GM23338 (cell line): Measurements from ENCODE around the gene CCS. TPM values are rescaled to one million over a fixed set of nuclear protein-coding genes. Genes with fewer than 3 reads are reported as not detected.

Experiments
- ATAC-seq: fragments of 200-7000 bp; cut with Tn5 transposase; 3 replicates; pipeline ENCODE4 v1.9.1; 2020
- DNase-seq: peaks from one replicate; pipeline ENCODE4 v3.0.0-alpha.2; 2015; ENCODE audit warnings: low spot score
- H2AFZ ChIP-seq: fragments of 200-600 bp; sonication (generic); 2 replicates; pipeline ENCODE4 v1.8.0; 2016; ENCODE audit warnings: antibody characterized with exemption, mild to moderate bottlenecking, moderate library complexity
- H3F3A ChIP-seq: fragments of 200-600 bp; sonication (generic); replicated peaks from 2 replicates; pipeline ENCODE4 v1.8.0; 2017; ENCODE audit warnings: antibody characterized with exemption, mixed run types, low read depth
- H3K27ac ChIP-seq: fragments of 200-600 bp; sonication (generic); 2 replicates; pipeline ENCODE4 v1.6.1; 2016; ENCODE audit warnings: low read depth
- H3K27me3 ChIP-seq: fragments of 200-600 bp; sonication (generic); 2 replicates; pipeline ENCODE4 v1.8.0; 2016; ENCODE audit warnings: mild to moderate bottlenecking, mixed run types, moderate library complexity; ENCODE audit not compliant: insufficient read depth
- H3K36me3 ChIP-seq: fragments of 200-600 bp; sonication (generic); 2 replicates; pipeline ENCODE4 v1.8.0; 2016; ENCODE audit warnings: mild to moderate bottlenecking; ENCODE audit not compliant: insufficient read depth
- H3K4me1 ChIP-seq: fragments of 200-600 bp; sonication (generic); 2 replicates; pipeline ENCODE4 v1.8.0; 2016; ENCODE audit warnings: mild to moderate bottlenecking, moderate library complexity; ENCODE audit not compliant: insufficient read depth
- H3K4me2 ChIP-seq: fragments of 200-600 bp; sonication (generic); 2 replicates; pipeline ENCODE4 v1.7.1; 2017; ENCODE audit warnings: mixed run types
- H3K4me3 ChIP-seq: fragments of 200-600 bp; sonication (generic); 2 replicates; pipeline ENCODE4 v1.6.1; 2016; ENCODE audit warnings: mixed run types
- H3K79me2 ChIP-seq: fragments of 200-600 bp; sonication (generic); replicated peaks from 2 replicates; pipeline ENCODE4 v1.8.0; 2017; ENCODE audit warnings: mild to moderate bottlenecking; ENCODE audit not compliant: insufficient read depth
- H3K9me2 ChIP-seq: fragments of 200-600 bp; sonication (generic); 2 replicates; pipeline ENCODE4 v1.8.0; 2017; ENCODE audit not compliant: insufficient read depth
- H4K20me1 ChIP-seq: fragments of 200-600 bp; sonication (generic); replicated peaks from 2 replicates; pipeline ENCODE4 v1.8.0; 2017; ENCODE audit warnings: mild to moderate bottlenecking; ENCODE audit not compliant: insufficient read depth
- H3K27ac Mint-ChIP-seq: 2 replicates; pipeline ENCODE4 v1.8.0; 2020; ENCODE audit warnings: inconsistent platforms, mild to moderate bottlenecking, moderate library complexity, mixed read lengths
- H3K27me3 Mint-ChIP-seq: 3 replicates; pipeline ENCODE4 v1.8.0; 2022; ENCODE audit warnings: low read depth, mild to moderate bottlenecking, moderate library complexity, mixed read lengths, inconsistent platforms; ENCODE audit not compliant: insufficient read depth, poor library complexity
- H3K36me3 Mint-ChIP-seq: 3 replicates; pipeline ENCODE4 v1.8.0; 2021; ENCODE audit warnings: low read depth, mild to moderate bottlenecking, inconsistent platforms, moderate library complexity, mixed read lengths
- H3K4me1 Mint-ChIP-seq: 3 replicates; pipeline ENCODE4 v1.8.0; 2020; ENCODE audit warnings: mild to moderate bottlenecking, inconsistent platforms, mixed read lengths
- H3K4me3 Mint-ChIP-seq: 3 replicates; pipeline ENCODE4 v1.8.0; 2021; ENCODE audit warnings: moderate library complexity, mild to moderate bottlenecking, inconsistent platforms, mixed read lengths
- H3K9me3 Mint-ChIP-seq: 3 replicates; pipeline ENCODE4 v1.8.0; 2020; ENCODE audit warnings: moderate library complexity, mild to moderate bottlenecking, inconsistent platforms, mixed read lengths
- EZH2phosphoT487 ChIP-seq: fragments of 200-600 bp; sonication (generic); IDR thresholded peaks from one replicate; pipeline ENCODE4 v1.8.1; 2018; ENCODE audit warnings: antibody characterized with exemption; ENCODE audit not compliant: unreplicated experiment
- JUNB ChIP-seq: IDR thresholded peaks from one replicate; pipeline ENCODE4 v1.6.1; 2016; ENCODE audit warnings: antibody characterized with exemption; ENCODE audit not compliant: unreplicated experiment
- NANOG ChIP-seq: IDR thresholded peaks from 2 replicates; pipeline ENCODE4 v1.6.1; 2016; ENCODE audit warnings: antibody characterized with exemption, borderline replicate concordance
- POLR2AphosphoS5 ChIP-seq: IDR thresholded peaks from 2 replicates; pipeline ENCODE4 v1.6.1; 2016; ENCODE audit warnings: antibody characterized with exemption, low read depth
- ZNF114 ChIP-seq: fragments of 250-450 bp; sonication (Bioruptor Pico); IDR thresholded peaks from 2 replicates; pipeline ENCODE4 v1.5.0; 2020; ENCODE audit warnings: mild to moderate bottlenecking, moderate library complexity
- ZNF331 ChIP-seq: fragments of 250-450 bp; sonication (Bioruptor Pico); IDR thresholded peaks from 2 replicates; pipeline ENCODE4 v1.5.0; 2020; ENCODE audit warnings: low read depth, mild to moderate bottlenecking, moderate library complexity
- ZNF462 ChIP-seq: fragments of 250-450 bp; sonication (Bioruptor Pico); IDR thresholded peaks from 2 replicates; pipeline ENCODE4 v1.5.0; 2020; ENCODE audit warnings: mild to moderate bottlenecking, moderate library complexity
- polyA plus RNA-seq: library from polyadenylated mRNA; unstranded; fragments of >200 nt; fragmentation: Nextera tagmentation; extraction: Ambion mirVana; gene quantifications from 2 replicates; pipeline ENCODE4 v1.2.1, GENCODE V29; 2016
- total RNA-seq: library from RNA; depleted of rRNA; stranded (reverse); fragments of >200 nt; shearing (Covaris generic); gene quantifications from 2 replicates; pipeline ENCODE4 v1.2.3, GENCODE V29; 2014
- TF ChIP-seq, protein P1 (sequence below): IDR thresholded peaks from one replicate; pipeline ENCODE4 v1.6.1; 2018; ENCODE audit warnings: antibody characterized with exemption; ENCODE audit not compliant: unreplicated experiment
- TF ChIP-seq, protein P2 (sequence below): IDR thresholded peaks from 2 replicates; pipeline ENCODE4 v1.6.1; 2016; ENCODE audit warnings: antibody characterized with exemption

Gene CCS
- total and polyA plus RNA-seq, 2 experiments from 2014 or later, result 36.1 to 60.7 TPM

DNA sequence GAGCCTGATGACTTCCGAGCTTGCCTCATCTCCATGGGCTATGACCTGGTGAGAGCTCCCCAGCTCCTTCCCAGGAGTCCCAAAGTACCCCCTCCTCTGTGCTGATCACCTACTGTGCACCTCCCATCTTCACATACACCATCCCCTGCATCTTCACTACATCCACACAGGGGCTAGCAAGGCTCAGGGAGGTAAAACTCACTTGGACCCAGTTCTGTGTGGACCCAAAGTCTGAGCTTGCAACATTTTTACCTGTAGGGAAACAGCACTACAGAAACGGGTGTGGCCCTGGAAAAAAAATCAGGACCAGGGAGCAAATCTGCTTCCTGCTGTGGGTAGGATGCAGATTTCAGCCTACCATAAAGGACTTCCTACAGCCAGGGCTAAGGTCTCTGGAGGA lies 30.7 kb upstream of the CCS start (continued):
- TF ChIP-seq, protein P1, sequence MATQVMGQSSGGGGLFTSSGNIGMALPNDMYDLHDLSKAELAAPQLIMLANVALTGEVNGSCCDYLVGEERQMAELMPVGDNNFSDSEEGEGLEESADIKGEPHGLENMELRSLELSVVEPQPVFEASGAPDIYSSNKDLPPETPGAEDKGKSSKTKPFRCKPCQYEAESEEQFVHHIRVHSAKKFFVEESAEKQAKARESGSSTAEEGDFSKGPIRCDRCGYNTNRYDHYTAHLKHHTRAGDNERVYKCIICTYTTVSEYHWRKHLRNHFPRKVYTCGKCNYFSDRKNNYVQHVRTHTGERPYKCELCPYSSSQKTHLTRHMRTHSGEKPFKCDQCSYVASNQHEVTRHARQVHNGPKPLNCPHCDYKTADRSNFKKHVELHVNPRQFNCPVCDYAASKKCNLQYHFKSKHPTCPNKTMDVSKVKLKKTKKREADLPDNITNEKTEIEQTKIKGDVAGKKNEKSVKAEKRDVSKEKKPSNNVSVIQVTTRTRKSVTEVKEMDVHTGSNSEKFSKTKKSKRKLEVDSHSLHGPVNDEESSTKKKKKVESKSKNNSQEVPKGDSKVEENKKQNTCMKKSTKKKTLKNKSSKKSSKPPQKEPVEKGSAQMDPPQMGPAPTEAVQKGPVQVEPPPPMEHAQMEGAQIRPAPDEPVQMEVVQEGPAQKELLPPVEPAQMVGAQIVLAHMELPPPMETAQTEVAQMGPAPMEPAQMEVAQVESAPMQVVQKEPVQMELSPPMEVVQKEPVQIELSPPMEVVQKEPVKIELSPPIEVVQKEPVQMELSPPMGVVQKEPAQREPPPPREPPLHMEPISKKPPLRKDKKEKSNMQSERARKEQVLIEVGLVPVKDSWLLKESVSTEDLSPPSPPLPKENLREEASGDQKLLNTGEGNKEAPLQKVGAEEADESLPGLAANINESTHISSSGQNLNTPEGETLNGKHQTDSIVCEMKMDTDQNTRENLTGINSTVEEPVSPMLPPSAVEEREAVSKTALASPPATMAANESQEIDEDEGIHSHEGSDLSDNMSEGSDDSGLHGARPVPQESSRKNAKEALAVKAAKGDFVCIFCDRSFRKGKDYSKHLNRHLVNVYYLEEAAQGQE, result no peak
- TF ChIP-seq NANOG, result no peak
- TF ChIP-seq, protein P2, sequence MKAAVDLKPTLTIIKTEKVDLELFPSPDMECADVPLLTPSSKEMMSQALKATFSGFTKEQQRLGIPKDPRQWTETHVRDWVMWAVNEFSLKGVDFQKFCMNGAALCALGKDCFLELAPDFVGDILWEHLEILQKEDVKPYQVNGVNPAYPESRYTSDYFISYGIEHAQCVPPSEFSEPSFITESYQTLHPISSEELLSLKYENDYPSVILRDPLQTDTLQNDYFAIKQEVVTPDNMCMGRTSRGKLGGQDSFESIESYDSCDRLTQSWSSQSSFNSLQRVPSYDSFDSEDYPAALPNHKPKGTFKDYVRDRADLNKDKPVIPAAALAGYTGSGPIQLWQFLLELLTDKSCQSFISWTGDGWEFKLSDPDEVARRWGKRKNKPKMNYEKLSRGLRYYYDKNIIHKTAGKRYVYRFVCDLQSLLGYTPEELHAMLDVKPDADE, result no peak

DNA sequence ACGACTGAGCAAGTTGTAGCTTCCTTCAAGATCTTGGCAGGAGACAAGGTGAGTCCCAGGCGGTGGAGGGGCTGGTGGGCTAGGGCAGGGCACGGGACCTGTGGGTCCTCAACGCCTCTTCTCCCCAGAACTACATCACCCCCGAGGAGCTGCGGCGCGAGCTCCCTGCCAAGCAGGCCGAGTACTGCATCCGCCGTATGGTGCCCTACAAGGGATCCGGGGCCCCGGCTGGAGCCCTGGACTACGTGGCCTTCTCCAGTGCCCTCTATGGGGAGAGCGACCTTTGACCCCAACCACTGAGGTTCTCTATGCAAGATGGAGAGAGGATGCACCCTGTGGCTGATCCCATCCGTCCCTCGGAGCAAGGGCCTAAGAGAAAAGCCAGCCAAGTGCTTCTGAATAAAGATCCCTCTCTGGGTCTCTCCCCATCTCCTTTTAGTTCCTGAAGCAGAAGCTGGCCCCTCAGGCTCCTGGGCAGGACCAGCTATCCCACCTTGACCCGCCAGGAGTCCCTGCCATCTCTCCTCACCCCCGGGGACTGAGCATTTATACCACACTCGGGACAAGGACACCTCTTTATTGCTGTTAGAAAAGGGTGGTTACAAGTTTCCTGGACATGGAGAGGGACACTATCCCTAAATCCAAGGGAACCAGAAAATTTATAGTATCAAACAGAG lies 29.9 kb upstream of the CCS start:
- H3K9me3 Mint-ChIP-seq, result no peaks in the 10 kb centered on the region
- H3K27me3 Mint-ChIP-seq, result peaks cover 14% of the 10 kb centered on the region
- no peak for ATAC-seq
- H3K4me2 ChIP-seq, result no peak overlapping the region
- H3K9me2 ChIP-seq, result no peaks in the 10 kb centered on the region
- no peaks in the 10 kb centered on the region for H3K36me3 ChIP-seq
- H3K27me3 ChIP-seq, result peaks cover 6% of the 10 kb centered on the region; the same call in 1 of the 2 replicates
- no peak overlapping the region for H3K4me3 ChIP-seq
- no peaks in the 10 kb centered on the region for H4K20me1 ChIP-seq
- H3K27ac Mint-ChIP-seq, result no peak overlapping the region
- H2AFZ ChIP-seq, result no peak overlapping the region
- H3K27ac ChIP-seq, result no peak overlapping the region
- 0 out of 2 replicates have a peak, but pooled peaks cover 3% of the 10 kb centered on the region for H3F3A ChIP-seq
- no peaks in the 10 kb centered on the region for H3K79me2 ChIP-seq
- DNase-seq, result no peak
- no peaks in the 10 kb centered on the region; the same call in 2 of the 3 replicates for H3K4me1 Mint-ChIP-seq
- H3K4me1 ChIP-seq, result 0 out of 2 replicates have a peak, but pooled peaks cover 4% of the 10 kb centered on the region
- no peak overlapping the region for H3K4me3 Mint-ChIP-seq
- H3K36me3 Mint-ChIP-seq, result peaks cover 14% of the 10 kb centered on the region
- TF ChIP-seq POLR2AphosphoS5 (no peak), JUNB (no peak), NANOG (no peak), EZH2phosphoT487 (no peak), ZNF331 (no peak), ZNF462 (CRISPR knock-in tag) (no peak), ZNF114 (CRISPR knock-in tag) (no peak)
- TF ChIP-seq, protein P1, result no peak
